ENCODE measurements around the gene TBC1D25. TPM values are rescaled to one million over a fixed set of nuclear protein-coding genes. Genes with fewer than 3 reads are reported as not detected.

Gene TBC1D25
- total RNA-seq, 3 donors from 2014 or later (not counting 1 experiment from before 2014, with no cell fraction given): 34.9 to 41.8 (median 36.1) TPM

DNA sequence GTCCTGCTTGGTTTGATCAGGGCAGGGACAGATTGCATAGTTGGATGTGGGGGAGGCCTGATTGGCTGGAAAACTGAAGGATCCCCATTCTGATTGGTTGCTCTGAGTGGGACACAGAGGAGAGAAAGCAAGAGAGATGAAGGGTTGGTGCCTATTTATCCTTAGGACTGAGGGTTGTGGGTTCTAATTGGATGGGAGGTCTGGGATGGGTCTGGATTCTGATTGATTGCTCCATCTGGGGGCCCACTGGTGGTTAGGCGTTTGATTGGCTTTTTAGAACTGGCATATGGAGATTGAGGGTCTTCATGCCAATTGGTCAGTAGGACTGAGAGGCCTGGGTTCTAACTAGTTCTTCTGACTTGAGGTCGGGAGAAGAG, 18.6 kb upstream of the TBC1D25 start:
- DNase-seq: peak in 1 of 2 donors; percentile 19
- H3K36me3 Mint-ChIP-seq: no peaks in the 10 kb centered on the region

DNA sequence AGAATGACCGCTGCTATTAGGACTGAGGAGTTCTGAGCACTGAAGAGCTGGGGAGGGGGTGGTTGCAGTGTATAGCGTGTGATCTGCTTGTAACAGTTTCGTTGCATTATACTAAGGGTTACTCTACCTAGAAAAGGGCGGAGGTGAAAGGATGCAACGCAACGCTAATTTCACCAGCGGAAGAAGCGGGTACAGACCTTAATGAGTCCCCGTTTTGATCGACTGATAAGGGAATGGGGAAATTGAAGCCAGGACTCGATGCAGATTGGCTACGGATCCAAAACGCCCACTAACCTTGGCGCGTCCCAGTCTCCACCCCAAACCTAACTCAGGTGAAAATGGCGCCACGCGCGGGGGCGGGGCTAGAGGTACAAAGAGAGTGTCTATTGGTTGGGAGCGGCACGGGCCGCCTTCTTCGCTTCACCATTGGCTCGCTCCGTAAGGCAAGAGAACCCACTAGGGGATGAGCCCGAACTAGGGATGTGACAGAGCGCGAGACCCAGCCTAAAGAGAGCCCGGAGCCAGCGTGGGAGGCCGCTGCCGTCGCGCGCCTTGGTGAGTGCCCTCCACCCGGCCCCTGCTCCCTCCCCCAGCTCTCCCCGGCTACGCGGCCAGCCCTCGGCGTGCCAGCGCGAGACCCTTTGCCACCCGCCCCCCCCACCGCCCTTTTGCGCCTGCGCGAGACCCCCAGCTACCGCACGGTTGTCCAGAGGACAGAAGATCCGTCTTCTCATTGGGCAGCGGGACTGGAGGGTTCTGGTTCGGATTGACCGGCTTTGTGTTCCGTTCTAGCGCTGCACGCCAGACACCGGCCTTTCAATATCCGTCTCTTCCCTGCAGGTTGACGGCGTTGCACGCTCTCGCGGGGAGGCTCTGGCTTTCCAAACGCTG, 17.9 kb upstream of the TBC1D25 start, which contains the start of gene EBP:
Gene EBP (plus strand): TSS at position 456 of the 891 bp plus-strand sequence. CDS start 1,964 bp downstream, outside the sequence.
- TF ChIP-seq, protein P1, sequence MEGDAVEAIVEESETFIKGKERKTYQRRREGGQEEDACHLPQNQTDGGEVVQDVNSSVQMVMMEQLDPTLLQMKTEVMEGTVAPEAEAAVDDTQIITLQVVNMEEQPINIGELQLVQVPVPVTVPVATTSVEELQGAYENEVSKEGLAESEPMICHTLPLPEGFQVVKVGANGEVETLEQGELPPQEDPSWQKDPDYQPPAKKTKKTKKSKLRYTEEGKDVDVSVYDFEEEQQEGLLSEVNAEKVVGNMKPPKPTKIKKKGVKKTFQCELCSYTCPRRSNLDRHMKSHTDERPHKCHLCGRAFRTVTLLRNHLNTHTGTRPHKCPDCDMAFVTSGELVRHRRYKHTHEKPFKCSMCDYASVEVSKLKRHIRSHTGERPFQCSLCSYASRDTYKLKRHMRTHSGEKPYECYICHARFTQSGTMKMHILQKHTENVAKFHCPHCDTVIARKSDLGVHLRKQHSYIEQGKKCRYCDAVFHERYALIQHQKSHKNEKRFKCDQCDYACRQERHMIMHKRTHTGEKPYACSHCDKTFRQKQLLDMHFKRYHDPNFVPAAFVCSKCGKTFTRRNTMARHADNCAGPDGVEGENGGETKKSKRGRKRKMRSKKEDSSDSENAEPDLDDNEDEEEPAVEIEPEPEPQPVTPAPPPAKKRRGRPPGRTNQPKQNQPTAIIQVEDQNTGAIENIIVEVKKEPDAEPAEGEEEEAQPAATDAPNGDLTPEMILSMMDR (IDR thresholded peaks at IDR 0.05): no peak
- peak within 1 kb of the TSS; percentile 90 for H3K27ac ChIP-seq (ENCODE audit: low read length)
- no peaks in the 10 kb centered on the region for H3K27me3 Mint-ChIP-seq (ENCODE audit: low read depth in 2 of 2)
- peak within 1 kb of the TSS; percentile 86 to 92 for H3K27ac Mint-ChIP-seq
- whole genome bisulfite sequencing (ENCODE audit: insufficient coverage): under 1% methylated on average over 60 of the region's 66 CpGs
- no peaks in the 10 kb centered on the region for H3K36me3 Mint-ChIP-seq
- H3K9me3 ChIP-seq (ENCODE audit: control insufficient read depth, insufficient read depth, low read length): no peaks in the 10 kb centered on the region
- ATAC-seq (peak; percentile 95 to 99 (median 95)), DNase-seq (peak; percentile 86 to 96)
- H3K4me3 Mint-ChIP-seq: peak within 1 kb of the TSS; percentile 88
- peaks cover 14 to 22% of the 10 kb centered on the region in 2 donors for H3K4me1 Mint-ChIP-seq
- H3K27me3 ChIP-seq (ENCODE audit: control insufficient read depth, insufficient read depth, low read length): no peaks in the 10 kb centered on the region
- peak within 1 kb of the TSS; percentile 66 for H3K4me3 ChIP-seq (ENCODE audit: low read length)
- H3K9me3 Mint-ChIP-seq: no peaks in the 10 kb centered on the region
- intact Hi-C loops (cut with micrococcal nuclease): loop anchor here (5.0 kb wide), 1 partner anchor 44 kb away; the partner anchor contains the start of gene FTSJ1
- H3K36me3 ChIP-seq (ENCODE audit: control insufficient read depth, insufficient read depth, low read length): peaks cover 4% of the 10 kb centered on the region
- peaks cover 28% of the 10 kb centered on the region for H3K4me1 ChIP-seq (ENCODE audit: control insufficient read depth, insufficient read depth, low read length)

More for the DNA sequence above, 18.6 kb upstream of the TBC1D25 start:
- Histone ChIP-seq H3K9me3 (ENCODE audit: control insufficient read depth, insufficient read depth, low read length) (no peaks in the 10 kb centered on the region), H3K36me3 (ENCODE audit: control insufficient read depth, insufficient read depth, low read length) (peaks cover 3% of the 10 kb centered on the region), H3K27me3 (ENCODE audit: control insufficient read depth, insufficient read depth, low read length) (no peaks in the 10 kb centered on the region), H3K27ac (ENCODE audit: low read length) (peak overlapping the region; percentile 90), H3K4me1 (ENCODE audit: control insufficient read depth, insufficient read depth, low read length) (peaks cover 28% of the 10 kb centered on the region), H3K4me3 (ENCODE audit: low read length) (peak overlapping the region; percentile 66)
- H3K4me1 Mint-ChIP-seq: peaks cover 14 to 19% of the 10 kb centered on the region in 2 donors
- no peaks in the 10 kb centered on the region for H3K9me3 Mint-ChIP-seq
- peak overlapping the region; percentile 88 for H3K4me3 Mint-ChIP-seq
- H3K27me3 Mint-ChIP-seq (ENCODE audit: low read depth in 2 of 2): no peaks in the 10 kb centered on the region
- 39% methylated on average over 2 of the region's 2 CpGs for WGBS (ENCODE audit: insufficient coverage)
- H3K27ac Mint-ChIP-seq: peak overlapping the region; percentile 86 to 92
- intact Hi-C loops (cut with micrococcal nuclease): loop anchor here (5.0 kb wide), 1 partner anchor 44 kb away; the partner anchor contains the start of gene FTSJ1
- no peak for ATAC-seq
- TF ChIP-seq, protein P1 (IDR thresholded peaks at IDR 0.05): no peak

DNA sequence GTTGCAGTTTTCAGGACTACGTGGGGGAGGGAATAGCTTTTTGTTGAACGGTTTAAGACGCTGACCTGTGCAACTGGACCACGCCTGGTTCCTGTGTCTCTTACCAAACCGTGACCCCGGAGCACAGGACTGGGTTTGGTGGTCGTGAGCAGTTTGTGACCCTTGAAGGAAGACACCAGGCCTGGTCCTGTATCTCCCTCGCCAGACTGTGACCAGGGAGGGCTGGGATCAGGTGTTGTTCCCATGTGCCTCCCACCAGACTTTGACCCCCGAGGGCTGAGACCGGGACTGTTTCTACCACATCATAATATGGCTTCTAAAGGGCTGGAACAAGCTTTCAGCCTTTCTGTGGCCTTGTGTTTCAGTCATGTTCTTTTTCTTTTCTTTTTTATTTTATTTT, 17.2 kb upstream of the TBC1D25 start:
- ATAC-seq: no peak
- TF ChIP-seq, protein P1 (IDR thresholded peaks at IDR 0.05): no peak
- peaks cover 11% of the 10 kb centered on the region for H3K36me3 ChIP-seq (ENCODE audit: control insufficient read depth, insufficient read depth, low read length)
- WGBS (ENCODE audit: insufficient coverage): 2% methylated on average over 10 of the region's 10 CpGs
- intact Hi-C loops (cut with micrococcal nuclease): loop anchor here (5.0 kb wide), 1 partner anchor 45 kb away; the partner anchor contains the start of gene FTSJ1
- no peak for DNase-seq
- H3K4me1 ChIP-seq (ENCODE audit: control insufficient read depth, insufficient read depth, low read length): peaks cover 28% of the 10 kb centered on the region
- no peaks in the 10 kb centered on the region for H3K36me3 Mint-ChIP-seq
- H3K27me3 Mint-ChIP-seq (ENCODE audit: low read depth in 2 of 2): no peaks in the 10 kb centered on the region
- peaks cover 14 to 19% of the 10 kb centered on the region in 2 donors for H3K4me1 Mint-ChIP-seq
- H3K27me3 ChIP-seq (ENCODE audit: control insufficient read depth, insufficient read depth, low read length): no peaks in the 10 kb centered on the region
- peak overlapping the region; percentile 66 for H3K4me3 ChIP-seq (ENCODE audit: low read length)
- H3K9me3 ChIP-seq (ENCODE audit: control insufficient read depth, insufficient read depth, low read length): no peaks in the 10 kb centered on the region
- H3K9me3 Mint-ChIP-seq: no peaks in the 10 kb centered on the region
- peak overlapping the region; percentile 88 for H3K4me3 Mint-ChIP-seq
- peak overlapping the region; percentile 90 for H3K27ac ChIP-seq (ENCODE audit: low read length)
- peak overlapping the region; percentile 86 to 92 for H3K27ac Mint-ChIP-seq
